NK-92 (cell line): ENCODE measurements around the gene EYA4.

Experiments used
- DNase-seq: peaks from one replicate; lab custom pipeline; 2025; ENCODE audit not compliant: unreplicated experiment; lab: John Stamatoyannopoulos, UW

Gene EYA4

DNA sequence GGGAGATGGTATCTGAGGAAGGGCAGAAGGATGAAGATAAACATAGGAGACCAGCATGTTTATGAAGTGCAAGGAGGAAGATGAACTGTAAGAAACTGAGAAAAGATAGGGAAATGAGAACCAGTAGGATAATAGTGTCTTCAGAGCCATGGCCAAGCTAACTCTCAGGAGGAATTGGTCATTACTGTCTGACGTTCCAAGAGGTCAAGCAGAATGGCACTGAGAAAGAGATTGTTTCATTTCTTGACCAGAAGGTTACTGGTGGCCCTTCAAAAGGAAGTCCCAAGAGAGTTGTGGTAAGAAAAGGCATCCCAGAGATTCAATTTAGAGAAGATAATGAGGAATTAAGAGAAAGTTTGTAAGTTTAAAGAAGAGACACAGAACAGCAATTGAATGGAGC is 47.5 kb downstream of the EYA4 start:
- no peak for DNase-seq

GRCh38 chr6:133289733-133290306 is 48.7 kb downstream of the EYA4 start:
- no peak for DNase-seq

DNA sequence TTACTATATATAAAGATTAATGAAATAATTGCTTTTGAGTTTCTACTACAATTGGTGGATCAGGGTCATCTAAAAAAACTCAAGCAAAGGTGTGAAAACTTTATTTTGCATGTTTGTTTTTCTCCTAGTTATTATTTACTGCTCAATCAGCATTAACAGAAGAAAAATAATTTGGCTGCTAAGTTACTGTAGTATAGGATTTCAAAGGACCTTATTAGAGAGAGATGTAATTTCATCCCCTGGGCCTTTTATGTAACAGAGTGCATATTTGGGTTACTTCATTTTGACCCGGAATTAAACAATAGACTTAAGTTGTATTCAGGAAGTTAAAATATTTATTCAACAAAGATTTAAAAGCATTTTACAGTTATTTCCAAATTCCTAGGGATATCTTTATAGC is 49.8 kb downstream of the EYA4 start:
- DNase-seq = no peak

DNA sequence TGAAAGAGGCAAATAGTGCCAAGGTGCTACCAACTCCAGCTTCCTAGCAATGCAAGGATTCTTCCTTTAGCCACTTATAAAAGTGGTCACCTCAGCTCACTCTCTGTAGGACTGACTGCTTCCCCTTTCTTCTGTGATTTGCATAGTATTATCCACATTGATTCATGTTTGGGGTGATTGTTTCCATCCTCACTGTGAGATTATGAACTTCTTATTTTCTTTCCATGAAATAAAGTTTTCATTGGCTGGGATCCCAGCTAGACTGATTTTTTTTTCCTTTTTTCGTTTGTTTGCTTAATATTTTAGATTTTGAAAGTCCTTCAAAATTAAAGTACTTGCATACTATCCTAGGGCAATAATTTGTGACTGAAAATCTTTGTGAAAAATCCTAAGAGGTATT is 50.5 kb downstream of the EYA4 start:
- no peak for DNase-seq

- DNase-seq = no peak
These were observed 56.5 kb downstream of the EYA4 start for GRCh38 chr6:133297657-133298056.

- no peak for DNase-seq
These were observed 57.2 kb downstream of the EYA4 start for GRCh38 chr6:133298335-133298734.

DNA sequence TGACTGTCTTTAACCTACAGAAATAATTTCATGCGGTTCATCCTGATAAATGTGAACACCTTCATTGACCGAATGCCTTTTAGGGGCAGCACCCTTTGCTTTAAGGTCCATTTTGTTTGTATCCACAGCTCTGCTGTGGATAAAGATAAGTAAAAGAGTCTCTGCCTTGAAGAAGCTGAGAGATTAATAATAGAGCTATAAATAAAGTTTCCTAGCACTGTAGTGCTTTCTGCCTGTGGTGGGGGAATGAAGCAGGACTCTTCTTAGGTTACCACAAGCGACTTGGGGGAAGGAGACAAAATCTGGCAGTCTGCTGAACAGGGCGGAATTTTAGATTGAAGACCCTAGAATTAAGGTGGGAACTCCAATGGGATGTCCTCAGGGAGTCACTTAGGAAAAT is 57.6 kb downstream of the EYA4 start:
- no peak for DNase-seq

DNA sequence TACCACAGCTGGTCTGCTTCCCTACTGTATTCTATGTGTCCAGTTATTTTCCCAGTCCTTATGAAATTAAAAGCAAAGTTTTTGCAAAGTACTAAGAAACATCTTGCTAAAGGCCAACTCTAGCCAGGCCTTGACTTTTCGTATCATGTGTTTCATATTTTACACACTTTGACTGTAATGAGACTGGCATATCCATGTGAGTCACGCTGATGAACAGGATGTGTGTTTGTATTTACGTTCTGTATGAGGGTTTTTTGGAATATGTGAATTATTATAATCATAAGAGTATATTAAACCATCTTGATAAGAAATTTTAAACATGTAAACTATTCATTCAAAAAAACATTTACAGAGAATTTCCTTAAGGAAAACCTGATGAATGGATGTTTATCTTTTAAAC is 59.7 kb downstream of the EYA4 start:
- no peak for DNase-seq

DNA sequence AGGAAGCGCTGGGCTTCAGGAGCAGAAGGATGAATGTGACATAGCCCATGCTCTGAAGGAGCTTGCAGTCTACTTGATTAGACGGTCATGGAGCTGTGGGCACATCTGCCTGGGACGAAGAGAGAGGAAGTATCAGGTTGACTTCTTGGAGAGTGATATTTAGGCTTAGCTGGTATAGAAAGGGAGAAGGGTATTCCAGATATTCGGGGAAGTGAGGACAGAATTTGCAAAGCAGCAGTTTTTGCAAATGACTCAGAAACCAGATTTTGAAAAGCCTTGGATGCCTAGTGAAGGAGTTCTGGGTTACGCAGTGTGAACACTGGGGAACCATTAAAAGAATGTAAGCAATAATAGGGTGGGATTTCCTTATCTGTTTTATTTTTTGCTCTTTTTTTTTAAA is 60.7 kb downstream of the EYA4 start:
- DNase-seq = no peak

GRCh38 chr6:133306931-133307330 is 65.8 kb downstream of the EYA4 start:
- no peak for DNase-seq

GRCh38 chr6:133309579-133309978 is 68.4 kb downstream of the EYA4 start:
- DNase-seq = no peak

DNA sequence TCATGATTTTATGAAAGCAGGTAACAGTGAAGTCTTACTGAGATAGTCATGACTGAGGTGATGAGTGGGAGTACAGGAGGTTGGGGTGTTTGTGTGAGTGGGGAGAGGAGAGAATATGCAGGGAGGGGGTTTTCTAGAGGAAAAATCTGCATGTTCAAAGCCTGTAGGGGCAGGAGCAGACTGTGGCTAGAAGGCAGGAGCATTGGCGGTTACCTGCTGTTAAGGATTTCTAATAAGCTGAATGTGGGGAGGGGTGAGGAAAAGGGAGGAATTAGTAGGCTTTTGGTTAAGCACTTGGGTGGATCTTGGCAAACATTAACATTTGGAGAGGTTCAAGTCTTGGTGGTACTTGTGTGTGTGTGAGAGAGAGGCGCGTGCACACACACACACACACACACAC is 70.8 kb downstream of the EYA4 start:
- DNase-seq = no peak

DNA sequence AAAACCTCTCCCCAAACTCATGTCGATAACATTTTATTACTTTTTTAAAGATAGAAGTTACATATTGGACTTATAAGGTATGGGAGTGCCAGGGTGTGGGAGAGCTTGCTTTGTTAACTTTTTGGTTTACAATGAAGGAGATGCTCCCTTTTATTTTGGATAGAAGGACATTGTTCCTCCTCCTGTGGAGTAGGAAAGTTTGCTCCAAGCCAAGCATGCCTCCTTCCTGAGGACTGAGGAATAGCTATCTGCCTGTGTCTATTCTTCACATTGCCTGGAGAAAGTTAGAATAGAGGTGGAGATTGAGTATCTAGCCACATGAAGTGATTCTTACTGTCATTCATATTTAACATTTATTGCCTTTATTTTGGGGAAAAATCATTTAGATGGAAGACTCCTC is 71.9 kb downstream of the EYA4 start:
- no peak for DNase-seq

DNA sequence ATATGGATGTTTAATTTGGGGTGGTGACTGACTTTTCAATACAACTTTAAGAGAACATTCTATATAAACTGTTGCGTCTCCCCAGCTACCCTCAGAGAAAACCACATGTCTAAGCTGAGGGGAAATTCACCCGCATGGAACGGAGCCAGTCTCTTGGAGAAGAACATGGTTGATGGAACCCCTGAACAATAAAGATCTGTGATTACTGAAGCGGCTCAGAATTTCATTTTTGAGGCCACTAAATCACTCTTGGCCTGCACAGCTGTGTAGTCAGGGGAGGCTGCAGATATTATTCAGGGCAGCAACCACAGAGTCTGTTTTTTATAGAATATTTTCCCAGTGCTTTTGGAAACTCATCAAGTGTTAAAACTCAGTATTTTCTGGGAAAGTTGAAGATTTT is 73.8 kb downstream of the EYA4 start:
- DNase-seq = no peak

DNA sequence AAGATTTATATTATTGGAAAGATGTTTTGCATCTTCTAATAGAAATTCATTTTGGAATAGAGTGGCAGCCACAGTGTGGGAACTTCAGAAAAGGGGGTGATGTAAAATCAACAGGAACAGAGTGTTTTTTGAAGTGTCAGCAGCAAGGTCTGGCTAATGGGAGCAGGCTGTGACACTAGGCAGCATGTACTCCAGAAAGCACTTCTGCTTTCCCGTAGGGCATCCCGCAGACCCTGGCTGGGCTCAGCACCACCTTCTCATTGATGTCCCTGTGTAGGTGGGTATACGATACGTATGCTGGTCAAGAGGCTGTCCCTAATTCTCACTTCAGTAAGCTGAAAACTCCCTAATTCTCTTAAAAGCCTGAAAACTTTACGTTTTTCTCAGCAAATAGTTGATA is 74.7 kb downstream of the EYA4 start:
- DNase-seq = no peak

DNA sequence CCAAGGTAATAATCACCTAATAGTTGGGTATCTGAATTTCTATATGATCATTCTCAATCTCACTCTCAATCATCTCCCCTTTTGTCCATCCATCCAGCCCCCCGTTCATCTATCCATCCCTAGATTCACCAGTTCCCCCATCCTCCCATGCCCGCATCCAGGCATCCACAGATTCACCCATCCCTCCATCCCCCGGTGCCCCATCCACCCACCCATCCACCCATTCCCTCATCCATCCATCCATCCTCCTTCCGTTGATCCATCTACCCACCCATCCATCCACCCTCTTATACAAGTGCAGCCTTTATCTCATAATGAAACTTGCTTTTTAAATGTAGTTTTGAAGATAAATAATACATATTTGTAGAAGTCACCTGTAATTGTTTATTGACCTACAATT is 76.5 kb downstream of the EYA4 start:
- DNase-seq = no peak

- DNase-seq = no peak
These were observed 85.4 kb downstream of the EYA4 start for GRCh38 chr6:133326584-133326983.

DNA sequence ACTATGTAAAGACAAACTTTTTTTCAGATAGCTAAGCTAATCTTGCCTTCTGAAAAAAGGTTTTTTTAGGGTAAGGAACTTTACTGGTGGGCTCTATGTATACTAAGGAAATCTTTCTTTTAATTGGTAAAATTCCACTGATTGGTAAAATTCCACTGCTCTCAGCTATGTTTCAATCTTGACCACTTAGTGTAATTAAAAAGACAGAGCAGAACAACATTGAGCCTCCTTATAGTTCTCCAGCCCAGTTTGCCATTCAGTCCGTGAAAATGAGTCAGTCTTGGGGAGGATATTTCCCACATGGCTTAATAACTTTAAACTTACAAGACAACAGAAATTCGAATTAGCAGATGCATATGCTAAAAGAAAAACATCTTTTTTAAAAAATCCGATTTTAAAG is 92.7 kb downstream of the EYA4 start:
- no peak for DNase-seq

- no peak for DNase-seq
These were observed 96.2 kb downstream of the EYA4 start for GRCh38 chr6:133337308-133337707.

- no peak for DNase-seq
These were observed 98.6 kb downstream of the EYA4 start for GRCh38 chr6:133339543-133340384.

DNA sequence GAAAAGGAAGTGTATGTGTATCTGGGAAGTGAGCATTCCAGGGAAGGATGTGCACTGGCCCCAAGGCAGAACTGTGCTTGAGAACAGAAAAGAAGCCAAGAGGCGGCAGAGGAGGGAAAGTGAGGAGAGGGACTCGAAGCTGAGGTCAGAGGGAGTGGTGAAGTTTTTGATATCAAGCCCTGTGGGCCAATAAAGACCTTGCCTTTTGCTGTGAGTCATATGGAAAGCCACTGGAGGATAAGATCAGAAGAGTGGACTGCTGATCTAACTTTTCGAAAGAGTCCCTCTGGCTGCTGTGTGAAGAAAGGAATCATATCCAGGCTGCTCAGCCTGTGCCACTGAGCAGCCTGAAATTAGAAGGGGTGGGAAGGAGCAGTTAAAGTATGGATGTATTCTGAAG is 99.4 kb downstream of the EYA4 start:
- no peak for DNase-seq

DNA sequence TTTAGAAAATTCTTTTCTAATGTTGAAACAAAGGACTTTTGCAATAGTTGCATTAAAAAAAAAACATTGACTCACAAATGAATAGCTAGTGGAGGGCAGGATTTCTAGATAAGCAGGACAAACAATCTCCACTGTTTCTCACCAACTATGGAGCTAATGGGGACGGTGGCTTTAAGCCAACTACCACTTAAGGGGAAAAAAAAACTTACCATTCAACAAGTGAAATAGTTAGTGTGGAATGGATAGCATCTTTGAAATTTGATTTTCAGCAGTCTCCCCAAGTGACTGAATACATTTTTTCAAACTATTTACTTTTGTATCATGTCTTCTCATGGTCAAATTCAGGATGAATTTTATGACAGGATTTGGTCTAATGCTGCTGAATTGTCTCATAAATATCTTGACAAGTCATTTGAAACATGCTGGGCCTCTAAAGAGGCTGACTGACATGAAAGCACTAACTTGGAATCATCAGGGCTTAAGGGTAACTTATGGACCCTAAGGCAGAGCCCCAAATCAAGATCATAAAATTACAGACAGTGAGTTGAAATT is 100.5 kb downstream of the EYA4 start:
- no peak for DNase-seq

DNA sequence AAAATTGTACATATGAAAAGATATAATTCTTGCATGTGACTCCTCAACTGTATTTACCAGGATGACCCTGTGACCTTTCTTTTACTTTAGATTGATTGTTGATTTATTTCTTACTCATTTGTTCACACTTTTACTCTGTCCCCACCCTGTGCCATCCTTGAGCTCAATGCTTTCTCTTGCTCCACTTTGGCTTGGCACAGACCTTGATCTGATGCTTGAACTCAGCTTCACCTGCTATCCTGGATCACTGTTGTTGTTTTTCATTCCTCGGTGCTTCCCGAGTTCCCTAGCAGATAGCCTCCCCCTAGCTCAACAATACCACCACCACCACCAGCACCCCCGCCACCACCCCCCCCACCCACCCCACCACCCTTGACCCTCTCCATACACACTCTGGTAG is 102.1 kb downstream of the EYA4 start:
- no peak for DNase-seq
